GF-D8 (cell line): ENCODE measurements around the gene RAPH1.

ENCODE experiments used
- DNase-seq: peaks from one replicate; lab custom pipeline; 2025; lab: John Stamatoyannopoulos, UW

The RAPH1 gene, protein sequence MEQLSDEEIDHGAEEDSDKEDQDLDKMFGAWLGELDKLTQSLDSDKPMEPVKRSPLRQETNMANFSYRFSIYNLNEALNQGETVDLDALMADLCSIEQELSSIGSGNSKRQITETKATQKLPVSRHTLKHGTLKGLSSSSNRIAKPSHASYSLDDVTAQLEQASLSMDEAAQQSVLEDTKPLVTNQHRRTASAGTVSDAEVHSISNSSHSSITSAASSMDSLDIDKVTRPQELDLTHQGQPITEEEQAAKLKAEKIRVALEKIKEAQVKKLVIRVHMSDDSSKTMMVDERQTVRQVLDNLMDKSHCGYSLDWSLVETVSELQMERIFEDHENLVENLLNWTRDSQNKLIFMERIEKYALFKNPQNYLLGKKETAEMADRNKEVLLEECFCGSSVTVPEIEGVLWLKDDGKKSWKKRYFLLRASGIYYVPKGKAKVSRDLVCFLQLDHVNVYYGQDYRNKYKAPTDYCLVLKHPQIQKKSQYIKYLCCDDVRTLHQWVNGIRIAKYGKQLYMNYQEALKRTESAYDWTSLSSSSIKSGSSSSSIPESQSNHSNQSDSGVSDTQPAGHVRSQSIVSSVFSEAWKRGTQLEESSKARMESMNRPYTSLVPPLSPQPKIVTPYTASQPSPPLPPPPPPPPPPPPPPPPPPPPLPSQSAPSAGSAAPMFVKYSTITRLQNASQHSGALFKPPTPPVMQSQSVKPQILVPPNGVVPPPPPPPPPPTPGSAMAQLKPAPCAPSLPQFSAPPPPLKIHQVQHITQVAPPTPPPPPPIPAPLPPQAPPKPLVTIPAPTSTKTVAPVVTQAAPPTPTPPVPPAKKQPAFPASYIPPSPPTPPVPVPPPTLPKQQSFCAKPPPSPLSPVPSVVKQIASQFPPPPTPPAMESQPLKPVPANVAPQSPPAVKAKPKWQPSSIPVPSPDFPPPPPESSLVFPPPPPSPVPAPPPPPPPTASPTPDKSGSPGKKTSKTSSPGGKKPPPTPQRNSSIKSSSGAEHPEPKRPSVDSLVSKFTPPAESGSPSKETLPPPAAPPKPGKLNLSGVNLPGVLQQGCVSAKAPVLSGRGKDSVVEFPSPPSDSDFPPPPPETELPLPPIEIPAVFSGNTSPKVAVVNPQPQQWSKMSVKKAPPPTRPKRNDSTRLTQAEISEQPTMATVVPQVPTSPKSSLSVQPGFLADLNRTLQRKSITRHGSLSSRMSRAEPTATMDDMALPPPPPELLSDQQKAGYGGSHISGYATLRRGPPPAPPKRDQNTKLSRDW

GRCh38 chr2:203535078-203535783 lies at the start of gene RAPH1:
TSS of gene RAPH1 (minus strand) at chr2:203535301. CDS start at chr2:203495353, 39,948 bp downstream.
- no peak for DNase-seq

- DNase-seq, result no peak
These were observed 49.7 kb upstream of the RAPH1 start for GRCh38 chr2:203584784-203585183.

DNA sequence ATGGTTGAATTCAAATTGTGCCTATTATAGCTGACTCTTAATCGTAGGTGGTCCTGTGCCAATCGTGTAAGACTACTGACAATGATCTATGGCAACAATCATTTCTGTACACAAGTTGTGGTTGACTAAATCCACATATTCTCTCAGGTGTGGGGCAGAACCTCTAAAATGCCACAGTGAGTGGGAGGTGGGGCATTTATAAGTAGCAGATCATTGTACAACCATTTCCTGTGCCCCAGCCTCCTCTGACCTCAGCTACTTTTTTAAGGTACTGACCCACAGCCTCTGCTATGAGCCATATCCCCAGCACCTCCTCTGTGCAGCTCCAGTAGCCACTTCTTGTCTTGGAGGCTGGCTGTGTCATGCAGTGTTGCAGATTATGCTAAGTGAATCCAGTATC lies 48.6 kb upstream of the RAPH1 start:
- DNase-seq, result no peak

DNA sequence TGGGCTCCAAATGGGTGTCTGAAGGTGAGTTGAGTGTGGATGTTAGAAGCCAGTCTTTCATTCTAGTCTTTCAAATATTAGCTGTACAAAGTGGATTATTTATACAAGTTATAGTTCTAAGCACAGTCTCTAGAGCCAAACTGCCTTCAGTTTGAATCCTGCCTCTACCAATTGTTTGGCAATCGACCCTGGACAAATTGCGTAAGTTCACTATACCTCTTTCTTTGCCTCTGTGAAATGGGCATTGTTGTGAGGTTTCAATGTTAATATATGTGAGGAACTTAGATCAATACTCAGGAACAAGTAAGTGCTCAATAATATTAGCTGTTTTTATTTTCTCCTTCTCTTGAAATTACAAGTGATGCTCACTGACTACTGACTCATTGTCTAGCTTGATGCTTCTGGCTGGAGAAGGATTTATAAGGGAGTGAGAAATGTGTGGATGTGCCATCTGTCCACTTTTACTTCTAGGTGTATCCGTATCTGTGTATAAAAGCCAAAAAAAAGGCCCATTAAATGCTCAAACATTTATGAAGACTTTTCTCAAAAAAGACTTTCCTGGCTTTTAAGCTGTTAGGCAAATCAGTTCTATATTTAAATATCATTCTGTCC lies 48.1 kb upstream of the RAPH1 start:
- DNase-seq, result no peak

DNA sequence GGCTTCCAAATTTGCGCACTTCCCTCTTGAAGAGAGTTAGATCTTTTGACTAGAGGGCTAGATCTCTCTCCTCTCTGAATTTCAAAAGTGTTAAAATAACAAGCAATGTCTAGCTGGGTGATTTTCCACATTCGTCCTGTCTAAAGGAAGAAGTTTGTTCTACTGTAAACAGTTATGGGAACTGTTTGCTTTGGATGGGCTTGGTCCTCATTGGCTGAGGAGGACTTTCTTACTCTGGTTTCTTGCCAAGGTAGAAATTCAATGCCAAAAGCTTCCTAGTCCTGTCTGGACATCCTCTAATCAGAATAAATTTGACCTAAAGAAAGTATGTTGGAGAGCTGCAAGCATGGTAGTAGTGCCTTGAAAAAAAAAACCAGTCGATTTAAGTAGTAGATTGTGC lies 47.4 kb upstream of the RAPH1 start:
- no peak for DNase-seq

- no peak for DNase-seq
These were observed 45.7 kb upstream of the RAPH1 start for GRCh38 chr2:203580844-203581243.

DNA sequence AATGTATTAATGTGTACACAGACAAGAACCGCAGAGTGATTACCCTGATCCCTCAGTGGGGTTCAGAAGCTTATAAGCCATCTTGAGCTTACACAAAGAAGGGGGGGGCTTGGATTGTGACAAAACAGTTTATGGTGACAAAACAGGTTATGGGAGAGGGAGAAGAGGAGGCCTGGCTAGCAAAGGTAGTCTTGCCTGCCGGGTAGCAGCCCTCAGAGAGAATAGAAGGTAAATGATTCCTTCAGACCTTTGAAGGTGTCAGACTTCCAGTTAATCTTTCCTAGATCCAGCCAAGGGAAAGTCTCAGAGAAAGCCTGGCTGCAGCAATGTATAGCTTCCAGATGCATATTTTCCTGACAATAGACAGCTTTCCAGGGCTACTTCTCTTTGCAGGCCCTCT lies 44.6 kb upstream of the RAPH1 start:
- no peak for DNase-seq

GRCh38 chr2:203578759-203579643 lies 43.9 kb upstream of the RAPH1 start:
- no peak for DNase-seq

GRCh38 chr2:203574824-203575223 lies 39.7 kb upstream of the RAPH1 start:
- DNase-seq, result no peak

- DNase-seq, result no peak
These were observed 37.2 kb upstream of the RAPH1 start for GRCh38 chr2:203572316-203572715.

DNA sequence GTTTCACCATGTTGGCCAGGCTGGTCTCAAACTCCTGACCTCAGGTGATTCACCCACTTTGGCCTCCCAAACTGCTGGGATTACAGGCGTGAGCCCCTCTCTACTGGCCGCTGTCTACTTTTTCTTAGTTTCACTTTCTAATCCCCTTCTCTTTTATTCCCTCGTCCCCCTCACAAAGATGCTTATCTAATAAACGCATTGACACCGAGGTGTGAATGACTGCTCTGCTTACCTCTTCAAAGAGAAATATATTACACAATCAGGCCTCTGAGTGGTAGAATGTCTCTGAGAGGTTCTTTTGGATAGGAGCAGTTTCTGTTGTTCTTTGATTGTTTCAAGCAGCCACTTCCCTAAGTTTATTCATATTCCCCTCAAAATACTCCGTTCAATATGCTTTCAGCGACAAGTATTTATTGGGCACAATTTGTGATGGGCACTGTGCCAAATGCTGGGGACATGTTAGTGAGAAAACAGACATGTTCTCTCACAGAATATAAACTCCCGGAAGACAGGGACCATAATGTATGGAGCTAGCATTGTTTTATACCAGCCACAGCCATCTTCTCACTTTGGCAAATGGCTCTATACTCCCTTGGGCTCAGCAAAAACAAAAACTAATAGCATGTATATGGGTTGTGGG lies 34.7 kb upstream of the RAPH1 start:
- DNase-seq, result no peak

DNA sequence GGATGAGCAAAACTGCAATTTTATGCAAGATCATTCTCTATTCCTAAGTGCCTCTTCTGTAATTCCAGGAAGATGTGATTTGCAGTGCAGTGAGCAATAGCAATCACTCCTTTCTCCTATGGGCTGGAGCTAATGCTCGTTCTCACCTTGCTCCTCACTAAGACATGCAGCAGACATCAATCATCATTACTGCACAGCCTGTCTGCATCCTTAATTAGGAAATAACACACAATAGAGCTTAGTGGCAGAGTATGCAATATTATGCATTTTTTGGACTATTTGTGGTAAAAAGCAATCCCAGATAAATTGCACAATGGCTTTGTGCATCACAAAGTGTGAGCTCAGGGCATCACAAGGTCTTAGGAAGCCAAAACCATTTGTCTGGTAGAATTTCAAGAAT lies 32.6 kb upstream of the RAPH1 start:
- no peak for DNase-seq

DNA sequence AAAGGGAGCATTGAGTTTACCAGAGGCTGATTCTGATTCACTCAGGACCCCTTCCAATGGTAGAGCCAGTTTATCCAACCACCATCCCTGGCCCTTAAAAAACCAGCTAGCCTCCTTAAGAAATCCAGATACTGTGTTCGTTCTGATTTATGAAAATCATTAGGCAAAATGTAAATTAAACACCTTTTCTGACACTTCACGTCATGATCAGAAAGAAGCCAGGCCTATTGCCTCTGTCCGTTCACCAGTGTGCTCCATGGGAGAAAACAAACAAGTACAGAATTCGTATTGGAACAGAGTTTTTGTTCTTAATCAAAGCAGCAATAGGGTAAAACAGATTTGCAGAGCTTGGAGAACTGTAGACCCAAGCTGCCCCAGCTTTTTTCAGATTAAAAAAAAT lies 31.1 kb upstream of the RAPH1 start:
- no peak for DNase-seq

GRCh38 chr2:203565076-203565475 lies 30.0 kb upstream of the RAPH1 start:
- no peak for DNase-seq

DNA sequence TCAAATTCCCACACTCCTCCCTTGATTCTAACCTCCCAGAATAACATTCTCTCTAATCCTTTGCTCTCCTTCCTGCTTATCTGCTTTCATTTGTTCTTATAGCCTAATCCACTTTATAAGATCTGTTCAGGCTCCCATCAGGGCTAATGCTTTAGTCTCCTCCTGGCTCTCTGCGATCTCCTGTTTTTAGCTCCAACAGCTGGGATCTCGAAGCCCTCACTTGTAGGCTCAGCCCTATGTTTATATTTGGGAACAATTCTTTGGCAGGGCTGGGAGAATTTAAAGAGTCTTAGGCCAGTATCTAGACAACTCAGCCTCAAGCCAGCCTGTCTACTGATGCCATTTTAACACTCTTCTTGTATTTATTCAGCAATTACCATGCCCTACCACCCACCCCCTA lies 27.2 kb upstream of the RAPH1 start:
- no peak for DNase-seq

DNA sequence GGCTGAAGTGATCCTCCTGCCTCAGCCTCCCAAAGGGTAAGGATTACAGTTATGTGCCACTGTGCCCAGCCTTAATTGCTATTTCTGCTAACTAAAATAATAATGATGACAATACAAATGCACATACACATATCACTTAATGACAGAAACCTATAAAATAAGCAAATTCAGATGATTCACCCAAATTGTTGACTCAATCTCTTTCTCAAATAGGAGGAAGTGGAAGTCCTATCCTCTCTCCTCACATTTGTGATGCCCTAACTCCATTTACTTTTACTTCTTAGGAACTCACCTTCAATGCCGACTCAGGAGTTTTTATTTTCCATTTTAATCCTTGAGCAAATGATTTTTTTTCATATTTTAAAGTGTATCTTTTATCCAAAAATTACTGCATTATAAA lies 24.5 kb upstream of the RAPH1 start:
- no peak for DNase-seq

DNA sequence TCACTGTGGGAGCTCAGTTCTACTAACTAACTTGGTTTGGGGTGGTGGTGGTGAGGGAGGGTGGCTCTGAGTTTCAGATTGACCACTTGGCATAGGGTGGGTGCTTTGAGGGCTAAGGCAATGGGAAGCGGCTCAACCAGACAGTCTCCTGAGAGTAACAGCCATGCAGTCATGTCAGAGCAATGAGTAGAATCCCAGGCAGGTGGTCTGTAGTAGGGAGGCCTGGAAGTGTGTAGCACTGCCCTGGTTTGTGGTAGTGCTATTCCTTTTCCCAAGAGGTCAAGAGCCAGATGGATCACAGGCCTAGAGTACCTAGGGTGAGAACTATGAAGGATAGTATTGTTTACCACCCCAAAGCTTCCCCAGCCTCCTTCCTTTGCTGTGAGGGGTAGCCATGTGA lies 18.7 kb upstream of the RAPH1 start:
- DNase-seq, result no peak

DNA sequence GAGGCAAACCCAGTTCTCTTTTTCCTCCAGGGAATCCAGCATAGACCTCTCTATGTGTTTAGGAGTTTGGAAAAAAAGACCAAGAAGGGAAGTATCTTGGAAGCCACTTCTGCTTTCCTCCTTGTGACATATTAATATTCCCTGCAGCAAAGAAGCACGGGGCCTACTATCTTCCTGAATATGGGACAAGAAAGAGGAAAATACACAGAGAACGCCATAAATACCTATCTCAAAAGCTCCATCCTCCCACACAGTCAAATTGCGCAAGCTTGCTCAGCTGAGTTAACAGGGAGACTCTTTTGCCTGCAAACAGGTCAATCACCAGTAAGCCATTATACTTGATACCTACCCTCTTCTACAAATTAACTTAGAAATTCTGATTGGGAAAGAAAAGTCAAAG lies 16.7 kb upstream of the RAPH1 start:
- DNase-seq, result no peak

GRCh38 chr2:203550266-203550665 lies 15.2 kb upstream of the RAPH1 start:
- no peak for DNase-seq

GRCh38 chr2:203549406-203549805 lies 14.3 kb upstream of the RAPH1 start:
- no peak for DNase-seq
